ENCODE measurements around the gene SRSF3.
"Not testable (repeated sequence)": the region's sequence is repeated elsewhere in the genome, so short reads cannot be mapped to it uniquely, and the experiment has no call there.

SRSF3 gene

DNA sequence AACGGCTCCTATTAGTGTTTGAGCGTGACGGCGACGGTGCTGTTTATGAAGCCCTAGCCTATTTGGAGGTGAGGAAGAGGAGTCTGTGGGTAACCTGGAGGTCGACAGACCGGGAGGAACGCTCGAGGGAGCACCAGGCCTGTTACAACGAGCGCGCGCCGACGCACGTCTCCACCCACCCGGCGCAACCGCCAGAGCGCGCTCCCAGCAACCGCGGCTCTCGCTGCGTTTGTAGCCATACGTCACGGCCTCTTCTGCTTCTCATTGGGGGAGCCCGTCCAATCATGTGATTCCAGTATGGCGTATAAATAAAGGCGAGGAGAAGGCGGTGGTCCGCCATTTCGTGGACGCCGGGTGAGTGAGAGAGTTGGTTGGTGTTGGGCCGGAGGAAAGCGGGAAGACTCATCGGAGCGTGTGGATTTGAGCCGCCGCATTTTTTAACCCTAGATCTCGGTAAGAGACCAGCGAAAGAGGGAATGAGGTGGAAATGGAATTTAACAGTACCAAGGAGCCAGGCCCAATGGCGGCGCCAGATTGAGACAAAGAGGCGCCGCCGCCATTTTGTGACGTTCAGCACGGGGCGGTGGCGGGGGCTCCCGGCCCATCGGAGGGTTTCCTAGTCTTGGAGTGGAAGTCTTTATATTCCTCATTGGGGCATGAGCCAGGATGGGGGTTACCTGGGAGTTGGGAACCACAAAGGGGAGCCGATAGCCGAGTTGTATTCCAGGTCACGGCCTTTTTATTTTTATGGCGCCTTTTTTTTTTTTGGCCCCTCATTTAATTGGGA, at the start of gene SRSF3:
Gene SRSF3, plus strand, starts transcription at position 334 of the 787 bp plus-strand sequence. CDS start 2,401 bp downstream, outside the sequence.
- peak; percentile 99 for DNase-seq

DNA sequence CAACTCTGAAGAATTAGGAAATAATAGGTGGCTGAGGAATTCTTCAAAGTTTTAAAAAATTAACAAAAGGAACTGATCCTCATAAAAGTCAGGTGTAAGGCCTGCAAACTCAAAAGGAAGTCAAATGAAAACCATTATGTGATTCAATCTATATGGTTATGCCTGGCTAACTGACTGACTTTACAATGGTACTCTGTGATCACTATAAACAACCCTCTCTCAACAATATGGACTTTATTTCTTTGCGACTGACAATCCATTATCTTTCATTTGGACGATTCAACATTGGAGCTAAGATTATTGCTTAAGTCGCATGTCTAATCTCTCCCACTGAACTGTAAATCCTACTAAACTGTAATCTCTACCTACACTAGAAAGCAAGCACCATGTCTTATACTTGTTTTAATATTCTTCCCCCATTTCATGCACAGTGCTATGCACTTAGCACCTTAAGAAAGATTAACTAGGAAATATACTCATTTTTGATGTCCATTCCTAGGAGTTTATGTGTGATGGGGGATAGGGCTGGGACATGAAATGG, 48.3 kb upstream of the SRSF3 start:
- no peak for DNase-seq

- no peak for DNase-seq
These were observed 47.7 kb upstream of the SRSF3 start for GRCh38 chr6:36546308-36546919.

GRCh38 chr6:36546920-36547645, 47.1 kb upstream of the SRSF3 start, which contains the start of gene STK38:
STK38 (minus strand) TSS chr6:36547479; CDS start chr6:36540202, 7,277 bp downstream.
- peak; percentile 86 for DNase-seq

GRCh38 chr6:36547646-36548400, 46.3 kb upstream of the SRSF3 start:
- DNase-seq = no peak

GRCh38 chr6:36548401-36548743, 45.8 kb upstream of the SRSF3 start:
- no peak for DNase-seq

GRCh38 chr6:36550473-36551000, 43.6 kb upstream of the SRSF3 start:
- no peak for DNase-seq

- no peak for DNase-seq
These were observed 38.4 kb upstream of the SRSF3 start for GRCh38 chr6:36555750-36556252.

- no peak for DNase-seq
These were observed 37.9 kb upstream of the SRSF3 start for GRCh38 chr6:36556281-36556680.

DNA sequence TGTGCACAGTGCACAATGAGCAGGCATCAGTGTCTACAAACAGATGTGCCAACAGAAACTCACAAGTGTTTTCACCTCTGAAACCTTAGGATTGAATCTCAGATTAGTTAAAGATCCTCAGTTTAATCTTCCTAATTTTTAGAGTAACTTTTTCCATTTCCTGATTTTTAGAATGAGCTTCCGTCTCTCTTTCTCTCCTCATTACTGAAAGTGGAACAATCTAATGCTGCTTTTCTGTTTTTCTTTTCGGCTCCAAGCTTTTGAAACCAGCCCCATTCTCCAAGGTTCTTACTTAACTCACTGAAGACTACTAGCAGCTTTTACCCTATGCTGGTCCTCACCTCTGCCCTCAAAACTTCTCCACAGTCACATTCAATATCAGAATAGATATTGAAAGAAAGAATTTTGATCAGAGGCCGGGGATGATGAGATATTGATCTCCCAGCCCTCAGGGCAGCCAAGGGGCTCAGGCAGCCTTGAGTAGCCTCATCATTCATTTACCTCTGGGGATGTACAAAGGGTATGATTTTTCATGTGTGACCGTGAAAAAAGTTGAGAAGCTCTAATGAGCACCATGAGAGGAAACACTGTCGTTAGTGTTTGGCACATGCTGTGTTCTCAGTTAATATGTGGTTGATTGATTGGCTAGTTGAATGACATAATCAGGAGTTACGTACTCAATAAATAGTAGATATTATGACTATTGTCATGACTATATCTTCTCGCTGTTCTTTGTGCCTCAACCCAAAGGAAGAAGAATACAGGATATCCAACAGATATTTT, 35.0 kb upstream of the SRSF3 start:
- no peak for DNase-seq

DNA sequence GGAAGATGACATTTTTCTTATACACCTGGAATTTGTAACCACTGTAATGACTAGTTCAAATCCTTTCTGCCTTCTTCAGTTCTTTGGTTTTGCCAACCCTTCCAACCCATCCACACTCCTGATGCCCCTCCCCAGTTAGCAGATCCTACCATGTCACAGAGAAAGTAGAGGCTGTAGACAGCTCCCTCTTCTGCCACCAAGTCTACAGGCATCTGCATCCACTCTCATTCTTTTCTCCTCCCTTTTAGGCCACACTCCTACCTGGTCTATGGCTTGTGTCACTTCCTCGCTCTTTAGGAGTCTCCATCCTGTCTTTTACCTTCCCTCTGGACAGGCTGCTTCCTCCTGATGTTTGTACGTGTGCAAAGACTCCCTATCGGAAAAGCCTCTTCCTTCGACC, 33.3 kb upstream of the SRSF3 start:
- DNase-seq = no peak

DNA sequence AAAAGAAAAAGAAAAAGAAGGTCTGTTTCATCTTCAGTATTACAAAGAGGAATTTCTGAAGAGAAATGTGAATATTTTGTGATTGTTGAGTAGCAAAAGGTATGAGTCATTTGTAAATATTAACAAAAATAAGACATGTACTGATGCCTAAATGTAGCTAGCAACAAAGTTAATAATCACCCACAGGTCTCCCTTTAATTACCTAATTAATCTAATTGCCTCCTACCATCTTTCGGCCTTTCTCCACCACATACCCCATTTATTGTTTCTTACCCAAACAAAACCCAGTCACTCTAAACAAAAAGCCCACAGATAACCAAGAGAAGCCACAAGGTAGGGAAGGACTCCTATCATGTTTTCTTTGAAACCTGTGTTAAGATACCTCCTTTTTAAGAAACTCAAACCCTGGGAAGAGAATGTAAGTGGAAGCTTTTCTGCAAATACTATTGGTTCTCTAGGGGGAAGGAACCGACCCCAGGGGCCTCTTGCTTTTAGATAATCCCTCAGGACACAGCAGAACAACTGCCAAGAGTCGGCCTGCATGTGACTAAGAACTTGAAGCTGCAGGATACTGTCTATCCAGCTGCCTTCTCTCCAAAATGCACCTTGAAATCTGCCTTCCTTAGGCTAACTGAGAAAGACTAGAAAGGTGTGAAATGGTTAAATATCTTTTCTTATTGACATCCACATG, 30.8 kb upstream of the SRSF3 start:
- DNase-seq = no peak

- no peak for DNase-seq
These were observed 30.3 kb upstream of the SRSF3 start for GRCh38 chr6:36563928-36564284.

DNA sequence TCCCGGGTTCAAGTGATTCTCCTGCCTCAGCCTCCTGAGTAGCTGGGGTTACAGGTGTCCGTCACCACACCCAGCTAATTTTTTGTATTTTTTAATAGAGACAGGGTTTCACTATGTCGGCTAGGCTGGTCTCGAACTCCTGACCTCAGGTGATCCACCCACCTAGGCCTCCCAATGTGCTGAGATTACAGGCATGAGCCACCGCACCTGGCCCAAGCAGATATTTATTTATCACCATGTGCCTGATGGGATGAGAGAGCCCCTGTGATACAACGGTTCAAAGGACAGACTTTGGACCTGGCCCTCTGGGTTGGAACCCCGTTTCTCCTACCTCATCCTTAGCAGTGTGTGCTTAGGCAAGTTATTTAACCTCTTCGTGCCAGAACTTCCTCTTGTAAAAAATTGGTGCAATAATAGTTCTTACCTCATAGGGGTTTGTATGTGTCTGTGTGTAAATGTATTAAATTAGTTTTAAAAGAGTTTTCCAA, 27.7 kb upstream of the SRSF3 start:
- no peak for DNase-seq

DNA sequence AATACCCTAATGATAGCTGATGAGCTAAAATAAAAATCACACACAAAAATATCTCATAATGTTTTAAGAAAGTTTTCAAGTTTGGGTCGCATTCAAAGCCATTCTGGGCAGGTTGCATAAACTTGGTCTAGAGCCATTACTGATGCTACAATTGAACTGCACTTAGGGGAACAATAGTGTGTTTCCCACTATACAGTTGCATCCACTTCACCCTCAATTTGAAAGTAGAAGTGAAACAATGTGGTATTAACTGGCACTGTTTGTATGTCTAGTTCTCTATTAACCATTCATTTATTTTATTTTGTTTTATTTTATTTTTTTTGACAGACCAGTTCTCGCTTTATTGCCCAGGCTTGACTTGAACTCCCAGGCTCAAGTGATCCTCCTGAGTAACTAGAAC, 23.9 kb upstream of the SRSF3 start:
- DNase-seq = no peak

DNA sequence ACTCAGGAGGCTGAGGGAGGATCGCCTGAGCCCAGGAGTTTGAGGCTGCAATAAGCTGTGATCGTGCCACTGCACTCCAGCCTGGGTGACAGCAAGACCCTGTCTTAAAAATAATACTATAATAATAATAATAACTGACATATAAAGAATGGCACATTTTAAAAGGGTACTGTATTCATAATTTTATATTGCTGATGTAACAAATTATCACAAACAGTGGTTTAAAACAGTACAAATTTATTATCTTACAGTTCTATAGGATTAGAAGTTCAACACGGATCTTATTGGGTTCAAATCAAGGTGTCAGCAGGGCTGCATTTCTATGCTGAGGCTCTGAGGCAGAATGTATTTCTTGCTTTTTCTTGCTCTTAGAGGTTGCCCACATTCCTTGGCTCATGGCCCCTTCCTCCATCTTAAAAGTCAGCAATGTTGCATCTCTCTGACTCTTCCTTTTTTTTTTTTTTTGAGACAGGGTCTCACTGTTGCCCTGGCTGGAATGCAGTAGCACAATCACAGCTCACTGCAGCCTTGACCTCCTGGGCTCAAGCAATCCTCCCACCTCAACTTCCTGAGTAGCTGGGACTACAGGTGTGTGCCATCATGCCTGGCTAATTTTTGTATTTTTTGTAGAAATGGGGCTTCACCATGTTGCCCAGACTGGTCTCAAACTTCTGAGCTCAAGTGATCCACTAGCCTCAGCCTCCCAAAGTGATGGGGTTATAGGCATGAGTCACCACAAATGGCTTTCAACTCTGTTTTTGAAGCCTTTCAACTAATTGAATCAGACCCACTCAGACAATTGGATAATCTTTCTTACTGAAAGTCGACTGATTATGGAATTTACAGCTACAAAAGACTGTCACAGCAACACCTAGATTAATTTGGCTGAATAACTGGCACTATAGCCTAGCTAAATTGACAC, 22.8 kb upstream of the SRSF3 start:
- no peak for DNase-seq

DNA sequence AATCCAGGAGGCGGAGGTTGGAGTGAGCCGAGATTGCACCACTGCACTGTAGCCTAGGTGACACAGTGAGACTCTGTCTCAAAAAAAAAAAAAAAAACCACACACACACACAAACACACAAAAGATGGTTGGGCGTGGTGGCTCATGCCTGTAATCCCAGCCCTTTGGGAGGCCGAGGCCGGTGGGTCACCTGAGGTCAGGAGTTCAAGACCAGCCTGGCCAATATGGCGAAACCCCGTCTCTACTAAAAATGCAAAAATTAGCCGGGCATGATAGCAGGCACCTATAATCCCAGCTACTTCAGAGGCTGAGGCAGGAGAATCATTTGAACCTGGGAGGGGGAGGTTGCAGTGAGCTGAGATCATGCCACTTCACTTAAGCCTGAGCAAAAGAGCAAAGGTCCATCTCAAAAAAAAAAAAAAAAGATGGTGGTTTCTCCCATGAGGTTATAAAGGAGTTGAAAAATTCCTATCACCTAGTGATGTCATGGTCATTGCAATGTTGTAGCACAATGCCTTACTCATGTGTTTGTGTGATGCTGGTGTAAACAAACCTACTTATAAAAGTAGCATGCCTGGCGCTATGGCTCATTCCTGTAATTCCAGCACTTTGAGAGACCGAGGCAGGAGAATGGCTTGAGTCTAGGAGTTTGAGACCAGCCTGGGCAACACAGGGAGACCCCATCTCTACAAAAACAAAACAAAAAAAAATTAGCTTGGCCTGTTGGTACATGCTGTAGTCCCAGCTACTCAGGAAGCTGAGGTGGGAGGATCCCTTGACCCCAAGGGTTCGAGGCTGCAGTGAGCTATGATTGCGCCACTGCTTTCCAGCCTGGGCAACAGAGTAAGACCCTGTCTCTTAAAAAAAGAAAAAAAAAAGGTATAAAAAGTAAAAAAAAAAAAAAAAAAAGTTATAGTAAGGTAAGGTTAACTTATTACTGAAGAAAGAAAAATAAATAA, 21.5 kb upstream of the SRSF3 start:
- not testable (repeated sequence) for DNase-seq

DNA sequence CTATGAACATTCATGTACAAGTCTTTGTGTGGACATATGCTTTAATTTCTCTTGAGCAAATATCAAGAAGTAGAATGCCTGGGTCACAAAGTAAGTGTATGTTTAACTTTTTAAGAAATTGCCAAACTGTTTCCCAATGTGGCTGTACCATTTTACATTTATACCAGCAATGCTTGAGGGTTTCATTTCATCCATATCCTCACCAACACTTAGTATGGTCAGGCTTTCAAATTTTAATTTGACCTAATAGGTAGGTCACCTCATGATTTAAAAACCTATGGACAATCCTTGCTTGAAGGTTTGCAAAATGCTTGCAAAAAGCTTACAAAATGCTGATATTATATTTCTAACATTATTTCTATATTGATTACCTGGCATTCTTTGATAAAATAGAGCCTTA, 19.5 kb upstream of the SRSF3 start:
- no peak for DNase-seq
